GM23338 (cell line): Measurements from ENCODE around the gene VEGFA. TPM values are rescaled to one million over a fixed set of nuclear protein-coding genes. Genes with fewer than 3 reads are reported as not detected.

Experiments used
- ATAC-seq: fragments of 200-7000 bp; cut with Tn5 transposase; 3 replicates; pipeline ENCODE4 v1.9.1; 2020
- DNase-seq: peaks from one replicate; pipeline ENCODE4 v3.0.0-alpha.2; 2015; ENCODE audit warnings: low spot score
- H2AFZ ChIP-seq: fragments of 200-600 bp; sonication (generic); 2 replicates; pipeline ENCODE4 v1.8.0; 2016; ENCODE audit warnings: antibody characterized with exemption, mild to moderate bottlenecking, moderate library complexity
- H3F3A ChIP-seq: fragments of 200-600 bp; sonication (generic); replicated peaks from 2 replicates; pipeline ENCODE4 v1.8.0; 2017; ENCODE audit warnings: antibody characterized with exemption, mixed run types, low read depth
- H3K27ac ChIP-seq: fragments of 200-600 bp; sonication (generic); 2 replicates; pipeline ENCODE4 v1.6.1; 2016; ENCODE audit warnings: low read depth
- H3K27me3 ChIP-seq: fragments of 200-600 bp; sonication (generic); 2 replicates; pipeline ENCODE4 v1.8.0; 2016; ENCODE audit warnings: mild to moderate bottlenecking, mixed run types, moderate library complexity; ENCODE audit not compliant: insufficient read depth
- H3K36me3 ChIP-seq: fragments of 200-600 bp; sonication (generic); 2 replicates; pipeline ENCODE4 v1.8.0; 2016; ENCODE audit warnings: mild to moderate bottlenecking; ENCODE audit not compliant: insufficient read depth
- H3K4me1 ChIP-seq: fragments of 200-600 bp; sonication (generic); 2 replicates; pipeline ENCODE4 v1.8.0; 2016; ENCODE audit warnings: mild to moderate bottlenecking, moderate library complexity; ENCODE audit not compliant: insufficient read depth
- H3K4me2 ChIP-seq: fragments of 200-600 bp; sonication (generic); 2 replicates; pipeline ENCODE4 v1.7.1; 2017; ENCODE audit warnings: mixed run types
- H3K4me3 ChIP-seq: fragments of 200-600 bp; sonication (generic); 2 replicates; pipeline ENCODE4 v1.6.1; 2016; ENCODE audit warnings: mixed run types
- H3K79me2 ChIP-seq: fragments of 200-600 bp; sonication (generic); replicated peaks from 2 replicates; pipeline ENCODE4 v1.8.0; 2017; ENCODE audit warnings: mild to moderate bottlenecking; ENCODE audit not compliant: insufficient read depth
- H3K9me2 ChIP-seq: fragments of 200-600 bp; sonication (generic); 2 replicates; pipeline ENCODE4 v1.8.0; 2017; ENCODE audit not compliant: insufficient read depth
- H4K20me1 ChIP-seq: fragments of 200-600 bp; sonication (generic); replicated peaks from 2 replicates; pipeline ENCODE4 v1.8.0; 2017; ENCODE audit warnings: mild to moderate bottlenecking; ENCODE audit not compliant: insufficient read depth
- H3K27ac Mint-ChIP-seq: 2 replicates; pipeline ENCODE4 v1.8.0; 2020; ENCODE audit warnings: inconsistent platforms, mild to moderate bottlenecking, moderate library complexity, mixed read lengths
- H3K27me3 Mint-ChIP-seq: 3 replicates; pipeline ENCODE4 v1.8.0; 2022; ENCODE audit warnings: low read depth, mild to moderate bottlenecking, moderate library complexity, mixed read lengths, inconsistent platforms; ENCODE audit not compliant: insufficient read depth, poor library complexity
- H3K36me3 Mint-ChIP-seq: 3 replicates; pipeline ENCODE4 v1.8.0; 2021; ENCODE audit warnings: low read depth, mild to moderate bottlenecking, inconsistent platforms, moderate library complexity, mixed read lengths
- H3K4me1 Mint-ChIP-seq: 3 replicates; pipeline ENCODE4 v1.8.0; 2020; ENCODE audit warnings: mild to moderate bottlenecking, inconsistent platforms, mixed read lengths
- H3K4me3 Mint-ChIP-seq: 3 replicates; pipeline ENCODE4 v1.8.0; 2021; ENCODE audit warnings: moderate library complexity, mild to moderate bottlenecking, inconsistent platforms, mixed read lengths
- H3K9me3 Mint-ChIP-seq: 3 replicates; pipeline ENCODE4 v1.8.0; 2020; ENCODE audit warnings: moderate library complexity, mild to moderate bottlenecking, inconsistent platforms, mixed read lengths
- CREB1 ChIP-seq: fragments of 250-450 bp; sonication (Bioruptor Pico); IDR thresholded peaks from 2 replicates; pipeline ENCODE4 v1.5.0; 2020; ENCODE audit warnings: low read depth, mild to moderate bottlenecking, moderate library complexity
- CTCF ChIP-seq, 2 experiments: fragments of 200-600 bp in 1 of 2; sonication (generic) in 1 of 2; conservative IDR thresholded peaks; 2 replicates each; pipeline versions ENCODE4 v1.5.1 to v1.6.1; 2016 to 2017; ENCODE audit warnings: antibody characterized with exemption in 2 of 2, low read depth in 2 of 2, mild to moderate bottlenecking in 2 of 2, moderate library complexity in 1 of 2
- ETS1 ChIP-seq: IDR thresholded peaks from 2 replicates; pipeline ENCODE4 v1.6.1; 2016; ENCODE audit warnings: antibody characterized with exemption
- EZH2 ChIP-seq: fragments of 200-600 bp; sonication (generic); IDR thresholded peaks from one replicate; pipeline ENCODE4 v1.8.0; 2017; ENCODE audit warnings: antibody characterized with exemption, mild to moderate bottlenecking, low read depth; ENCODE audit not compliant: unreplicated experiment
- EZH2phosphoT487 ChIP-seq: fragments of 200-600 bp; sonication (generic); IDR thresholded peaks from one replicate; pipeline ENCODE4 v1.8.1; 2018; ENCODE audit warnings: antibody characterized with exemption; ENCODE audit not compliant: unreplicated experiment
- JUNB ChIP-seq: IDR thresholded peaks from one replicate; pipeline ENCODE4 v1.6.1; 2016; ENCODE audit warnings: antibody characterized with exemption; ENCODE audit not compliant: unreplicated experiment
- NANOG ChIP-seq: IDR thresholded peaks from 2 replicates; pipeline ENCODE4 v1.6.1; 2016; ENCODE audit warnings: antibody characterized with exemption, borderline replicate concordance
- polyA plus RNA-seq: library from polyadenylated mRNA; unstranded; fragments of >200 nt; fragmentation: Nextera tagmentation; extraction: Ambion mirVana; gene quantifications from 2 replicates; pipeline ENCODE4 v1.2.1, GENCODE V29; 2016
- total RNA-seq: library from RNA; depleted of rRNA; stranded (reverse); fragments of >200 nt; shearing (Covaris generic); gene quantifications from 2 replicates; pipeline ENCODE4 v1.2.3, GENCODE V29; 2014

Gene VEGFA
- total and polyA plus RNA-seq, 2 experiments from 2014 or later, result 10.9 to 61.1 TPM

GRCh38 chr6:43806043-43806757 lies 36.2 kb downstream of the VEGFA start:
- Mint-ChIP-seq H3K4me1 (peaks cover 2% of the 10 kb centered on the region; the same call in 2 of the 3 replicates), H3K27me3 (peaks cover 5% of the 10 kb centered on the region), H3K9me3 (no peaks in the 10 kb centered on the region), H3K4me3 (no peak overlapping the region), H3K36me3 (no peaks in the 10 kb centered on the region), H3K27ac (no peak overlapping the region)
- Histone ChIP-seq H3K79me2 (no peaks in the 10 kb centered on the region), H3K27ac (no peak overlapping the region), H3K4me1 (no peaks in the 10 kb centered on the region), H2AFZ (no peak overlapping the region), H3K36me3 (no peaks in the 10 kb centered on the region), H4K20me1 (no peaks in the 10 kb centered on the region), H3K4me3 (no peak overlapping the region), H3F3A (no peaks in the 10 kb centered on the region), H3K27me3 (no peaks in the 10 kb centered on the region), H3K4me2 (no peak overlapping the region), H3K9me2 (no peaks in the 10 kb centered on the region)
- no peak for TF ChIP-seq CREB1
- DNase-seq (no peak), ATAC-seq (no peak)

GRCh38 chr6:43806758-43807227 lies 36.8 kb downstream of the VEGFA start:
- no peak overlapping the region for H3K4me3 Mint-ChIP-seq
- H3K27ac Mint-ChIP-seq, result no peak overlapping the region
- H3F3A ChIP-seq, result no peaks in the 10 kb centered on the region
- no peaks in the 10 kb centered on the region for H3K36me3 Mint-ChIP-seq
- no peak overlapping the region for H3K27ac ChIP-seq
- peaks cover 2% of the 10 kb centered on the region for H3K27me3 Mint-ChIP-seq
- DNase-seq (no peak), ATAC-seq (no peak)
- no peaks in the 10 kb centered on the region for H3K9me2 ChIP-seq
- TF ChIP-seq CTCF (conservative IDR thresholded peaks at IDR 0.05; ENCODE audit: low read depth in 2 of 2) (no peak), EZH2phosphoT487 (no peak), EZH2 (no peak), ETS1 (no peak), NANOG (no peak), JUNB (no peak)
- H2AFZ ChIP-seq, result no peak overlapping the region
- no peak overlapping the region for H3K4me3 ChIP-seq
- H3K36me3 ChIP-seq, result no peaks in the 10 kb centered on the region
- no peaks in the 10 kb centered on the region for H3K27me3 ChIP-seq
- H3K9me3 Mint-ChIP-seq, result no peaks in the 10 kb centered on the region
- H3K4me1 ChIP-seq, result no peaks in the 10 kb centered on the region
- H3K79me2 ChIP-seq, result no peaks in the 10 kb centered on the region
- no peak overlapping the region for H3K4me2 ChIP-seq
- no peaks in the 10 kb centered on the region for H4K20me1 ChIP-seq
- H3K4me1 Mint-ChIP-seq, result peaks cover 2% of the 10 kb centered on the region; the same call in 2 of the 3 replicates
